Measurements from ENCODE around the gene RNF217. TPM values are rescaled to one million over a fixed set of nuclear protein-coding genes. Genes with fewer than 3 reads are reported as not detected.

Gene RNF217
- total and polyA plus RNA-seq, 10 of the 15 experiments (the other 5 are each of a cell fraction or from before 2014, with no cell fraction given): under 0.01 to 11.7 (median 0.04) TPM; not detected in 3

- 22% methylated on average over 2 of the region's 2 CpGs for WGBS (ENCODE audit: insufficient coverage, insufficient replicate concordance, low lambda C conversion rate, missing lambda C conversion rate)
- SMC1A ChIA-PET (ENCODE audit: uncharacterized antibody, unreplicated experiment): no interaction called here
- FAIRE-seq: no peak
These were observed 134.9 kb downstream of the RNF217 start for GRCh38 chr6:125097186-125097585.

More at GRCh38 chr6:125097186-125097585, 134.9 kb downstream of the RNF217 start:
- TF ChIP-seq BHLHE40 (IDR thresholded peaks at IDR 0.05; ENCODE audit: borderline replicate concordance in 1 of 2, low read depth in 2 of 2, low read length in 1 of 2) (no peak), RAD51 (IDR thresholded peaks at IDR 0.05) (no peak), SREBF2 (IDR thresholded peaks at IDR 0.05; ENCODE audit: low read length) (no peak), ATF2 (IDR thresholded peaks at IDR 0.05; ENCODE audit: low read length) (no peak), MTA3 (IDR thresholded peaks at IDR 0.05; ENCODE audit: borderline replicate concordance, low read length) (no peak), RFX5 (IDR thresholded peaks at IDR 0.05; ENCODE audit: low read depth, low read length) (no peak), HDAC2 (IDR thresholded peaks at IDR 0.05) (no peak), RB1 (IDR thresholded peaks at IDR 0.05; ENCODE audit: borderline replicate concordance) (no peak), ZNF207 (IDR thresholded peaks at IDR 0.05; ENCODE audit: borderline replicate concordance) (no peak), SMAD1 (IDR thresholded peaks at IDR 0.05; ENCODE audit: low read depth, partially characterized antibody) (no peak), TCF7 (IDR thresholded peaks at IDR 0.05; ENCODE audit: borderline replicate concordance) (no peak), KLF5 (IDR thresholded peaks at IDR 0.05; ENCODE audit: partially characterized antibody) (no peak)
- no peak for DNase-seq (ENCODE audit: low read depth, low spot score)
- Histone ChIP-seq H2AFZ (ENCODE audit: control insufficient read depth, low read depth, low read length) (no peak overlapping the region), H3K9ac (ENCODE audit: control insufficient read depth, insufficient read depth, low read length) (no peak overlapping the region), H3K9me3 (replicated peaks; ENCODE audit: control insufficient read depth, insufficient read depth, low read length) (no peaks in the 10 kb centered on the region), H3K27me3 (replicated peaks in 1 of 2; ENCODE audit: control insufficient read depth in 2 of 2, insufficient read depth in 2 of 2, low read length in 1 of 2) (peaks cover 1 to 3% of the 10 kb centered on the region in 2 experiments), H3K79me2 (ENCODE audit: control insufficient read depth, insufficient read depth, low read length) (no peaks in the 10 kb centered on the region), H3K4me1 (ENCODE audit: control insufficient read depth, insufficient read depth, low read length) (no peaks in the 10 kb centered on the region), H4K20me1 (ENCODE audit: control insufficient read depth, insufficient read depth) (no peaks in the 10 kb centered on the region), H3K4me3 (no peak overlapping the region), H3K36me3 (ENCODE audit: control insufficient read depth in 2 of 2, insufficient read depth in 2 of 2, low read length in 1 of 2) (no peaks in the 10 kb centered on the region), H3K4me2 (ENCODE audit: control insufficient read depth, insufficient read depth) (no peak overlapping the region), H3K27ac (ENCODE audit: control insufficient read depth, insufficient read depth) (no peak overlapping the region)
- CTCF ChIA-PET: interaction anchor here (1.0 to 1.6 kb wide), 3 partner anchors 14 to 17 kb away, joined by 3 to 10 read pairs (median 6); no protein-coding TSS in a partner anchor
- in situ Hi-C loops (cut with MboI) (no loop called here), intact Hi-C loops (cut with micrococcal nuclease; ENCODE audit: unreplicated experiment) (no loop called here)
- ATAC-seq: no peak
- POLR2A ChIA-PET: no interaction called here
- no TSS peak for BruUV-seq (replicated peaks)
- RAD21 ChIA-PET (ENCODE audit: unreplicated experiment): no interaction called here
